HT1080 (cell line): ENCODE measurements around the gene OGFR. TPM values are rescaled to one million over a fixed set of nuclear protein-coding genes. Genes with fewer than 3 reads are reported as not detected.

Experiments
- DNase-seq: peaks from one replicate; pipeline ENCODE4 v3.0.0-alpha.2; 2015; ENCODE audit warnings: low read depth
- total RNA-seq: library from RNA; depleted of rRNA; stranded (reverse); fragments of >200 nt; shearing (Covaris generic); gene quantifications from 2 replicates; pipeline ENCODE4 v1.2.3, GENCODE V29; 2014

OGFR gene
- total RNA-seq, 1 experiment from 2014 or later, result 86.7 TPM

DNA sequence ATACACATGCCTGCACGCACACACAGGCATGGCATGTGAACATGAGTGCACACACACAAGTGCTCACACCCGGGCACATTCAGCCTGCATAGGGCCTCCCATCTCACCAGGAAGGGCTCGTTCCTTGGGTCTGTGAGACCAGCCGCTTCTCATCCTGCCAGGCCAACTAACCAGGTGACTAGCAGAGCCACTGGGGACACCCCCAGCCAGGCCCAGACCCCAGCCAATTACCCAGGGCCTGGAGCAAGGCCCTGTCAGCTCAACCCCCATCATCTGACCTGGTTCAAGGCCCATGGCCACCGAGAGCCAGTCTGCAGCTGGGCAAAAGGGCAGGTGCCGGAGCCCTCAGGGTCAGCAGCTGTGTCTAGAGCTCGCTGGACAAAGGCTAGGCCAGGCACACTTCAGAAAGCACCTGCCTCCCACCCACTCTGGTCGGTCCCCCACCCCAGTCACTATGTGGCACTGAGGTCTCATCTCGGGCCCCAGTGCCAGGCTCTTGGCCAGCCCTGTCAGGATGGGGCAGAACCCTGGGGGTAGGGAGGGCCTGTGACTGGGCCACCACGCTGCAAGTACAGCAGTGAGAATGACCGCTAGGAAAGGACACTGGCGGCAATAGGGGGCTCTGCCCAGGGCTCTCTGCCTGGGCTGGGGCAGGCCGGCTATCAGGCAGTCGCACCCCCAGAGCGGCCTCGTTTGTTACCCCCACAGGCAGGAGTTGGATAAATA is 35.1 kb upstream of the OGFR start:
- DNase-seq, result no peak

- no peak for DNase-seq
These were observed 34.3 kb upstream of the OGFR start for GRCh38 chr20:62770111-62770910.

DNA sequence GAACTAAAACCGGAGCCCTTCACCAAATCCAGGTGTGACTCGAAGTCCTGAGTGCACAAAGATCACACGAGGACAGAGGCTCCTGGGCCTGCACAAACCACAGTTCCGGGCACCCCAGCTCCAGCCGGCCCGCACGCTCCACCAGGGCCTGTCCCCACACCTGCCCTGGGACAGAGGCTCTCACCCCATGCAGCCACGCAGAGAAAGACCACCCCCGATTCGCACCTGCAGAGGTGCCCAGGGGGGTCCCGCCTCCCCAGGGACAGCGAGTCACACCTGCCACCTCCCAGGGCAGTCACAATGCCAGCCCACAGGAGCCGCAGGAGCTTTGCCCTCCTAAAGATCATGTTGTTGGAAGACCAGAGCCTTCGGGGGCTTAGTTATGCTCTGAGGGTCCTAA is 33.7 kb upstream of the OGFR start:
- no peak for DNase-seq

DNA sequence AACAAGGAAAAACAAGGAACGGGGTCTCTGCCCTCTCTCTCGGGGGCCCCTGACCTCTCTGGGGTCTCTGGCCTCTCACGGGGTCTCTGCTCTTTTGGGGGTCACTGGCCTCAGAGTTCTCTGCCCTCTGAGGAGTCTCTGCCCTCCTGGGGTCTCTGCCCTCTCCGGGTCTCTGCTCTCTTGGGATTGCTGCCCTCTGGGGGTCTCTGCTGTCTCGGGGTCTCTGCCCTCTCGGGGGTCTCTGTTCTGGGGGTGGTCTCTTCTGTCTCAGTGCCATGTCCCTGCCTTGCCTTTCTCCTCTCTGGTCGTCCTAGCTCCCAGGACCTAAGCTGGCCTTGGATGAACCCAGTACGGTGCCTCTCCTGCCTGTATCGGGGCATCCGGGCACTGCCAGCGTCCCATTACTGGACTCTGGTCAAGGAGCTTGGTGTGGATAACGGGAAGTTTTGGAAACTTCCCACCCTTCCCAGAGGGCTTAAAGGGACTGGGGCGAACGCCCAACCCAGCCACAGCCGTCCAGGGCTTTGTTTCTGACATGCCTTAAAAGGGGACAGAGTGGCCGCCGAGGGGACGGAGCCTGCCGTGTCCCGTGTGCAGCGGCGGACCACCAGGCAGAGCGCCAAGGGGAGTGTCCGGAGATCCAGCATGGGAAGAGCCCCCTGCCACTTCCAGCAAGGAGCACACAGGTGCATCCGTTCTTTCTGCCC is 33.1 kb upstream of the OGFR start:
- no peak for DNase-seq

DNA sequence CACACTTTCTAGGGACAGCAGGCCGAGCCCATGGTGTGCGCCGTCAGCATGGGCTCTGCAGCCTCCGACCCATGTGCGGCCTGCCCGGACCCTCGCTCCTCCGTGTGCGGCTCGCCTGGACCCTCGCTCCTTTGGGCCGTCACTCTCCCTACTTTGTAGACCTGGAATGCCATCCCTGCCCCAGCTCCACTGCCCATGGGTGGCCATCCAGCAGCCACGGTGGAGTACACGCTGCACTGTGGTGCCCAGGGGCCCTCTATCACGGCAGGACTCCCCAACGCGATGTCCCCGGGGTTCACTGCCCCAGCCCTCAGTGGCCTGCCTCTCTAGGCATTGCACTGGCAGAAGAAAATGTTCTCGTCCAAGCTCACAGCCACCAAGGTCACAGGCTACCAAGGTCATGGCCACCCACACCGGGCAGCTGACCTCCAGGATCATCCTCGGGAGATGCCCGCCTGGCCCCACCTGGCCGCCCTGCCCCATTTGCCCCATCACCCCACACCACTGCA is 32.5 kb upstream of the OGFR start:
- no peak for DNase-seq

DNA sequence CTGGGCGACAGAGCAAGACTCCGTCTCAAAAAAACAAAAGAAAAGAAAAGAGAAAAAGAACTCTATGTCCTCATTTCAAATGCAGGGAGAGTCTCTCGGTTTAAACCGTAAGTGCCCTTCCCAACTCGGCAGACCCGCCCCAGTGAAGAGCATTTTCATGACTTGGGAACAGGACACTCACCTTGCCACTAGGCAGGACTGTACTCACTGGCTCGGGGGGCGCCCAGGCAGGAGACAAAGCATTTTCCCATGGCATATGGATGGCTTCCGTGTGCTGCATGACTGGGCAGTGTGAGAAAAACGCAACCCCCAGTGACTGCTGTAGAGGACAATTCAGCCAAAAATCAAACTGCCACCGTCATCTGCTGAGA is 32.0 kb upstream of the OGFR start:
- no peak for DNase-seq

DNA sequence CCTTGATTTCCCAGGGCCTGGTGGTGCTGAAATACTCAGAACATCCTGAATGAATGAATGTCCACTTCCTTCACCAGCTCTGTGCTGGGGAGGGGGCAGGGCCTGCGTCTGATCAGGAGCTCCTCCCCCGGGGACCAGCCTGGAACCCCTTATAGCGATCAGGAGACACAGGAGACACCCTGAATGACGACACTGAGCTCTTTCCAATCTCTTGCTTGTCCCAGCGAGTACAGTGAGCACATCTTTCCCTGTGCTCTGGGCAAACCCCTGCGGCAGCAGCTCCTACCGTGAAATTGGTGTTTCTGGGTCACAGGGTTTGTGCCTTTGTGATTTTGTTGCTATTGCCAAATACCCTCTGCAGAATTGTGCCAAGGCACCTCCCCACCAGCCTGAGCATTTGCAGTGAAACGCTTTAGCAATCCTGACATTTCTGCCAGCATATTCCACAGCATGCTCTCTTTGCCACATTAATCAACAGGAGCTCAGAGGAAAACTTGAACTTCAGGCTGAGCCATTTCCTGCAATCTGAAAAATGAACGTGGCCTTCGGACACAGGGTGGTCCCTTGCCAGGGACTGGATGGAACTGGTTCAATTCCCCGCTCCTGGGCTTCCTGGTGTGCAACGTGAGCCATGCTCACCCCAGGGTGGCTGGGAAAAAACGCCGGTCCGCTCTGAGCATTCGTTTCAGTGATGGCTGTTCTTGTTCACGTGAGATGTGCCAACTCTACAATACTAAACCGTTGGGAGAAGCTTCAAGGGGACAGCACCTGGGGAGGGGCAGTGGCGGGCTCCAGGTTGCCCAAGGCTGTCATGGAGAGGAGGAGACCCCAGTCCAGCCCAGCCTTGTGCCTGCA is 31.4 kb upstream of the OGFR start:
- DNase-seq, result no peak

GRCh38 chr20:62773845-62774714 is 30.6 kb upstream of the OGFR start:
- no peak for DNase-seq

DNA sequence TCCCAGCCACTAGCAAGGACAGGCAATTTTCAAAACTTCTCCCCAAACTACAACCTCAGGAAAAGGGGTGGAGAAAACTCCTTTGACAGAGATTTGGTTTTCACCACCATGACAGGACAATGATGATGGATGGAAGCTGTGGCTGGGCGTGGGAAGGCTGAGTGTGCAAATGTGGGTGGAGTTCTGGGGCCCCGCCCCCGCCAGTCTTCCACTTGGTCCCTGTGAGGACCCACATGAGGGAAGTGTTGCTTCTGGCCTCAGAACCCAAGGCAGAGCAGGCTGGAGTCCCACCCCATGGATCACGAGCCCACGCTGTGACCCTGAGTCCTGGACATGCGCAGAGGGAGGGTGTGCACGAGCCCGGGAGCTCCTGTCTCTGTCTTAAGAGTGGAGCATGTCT is 29.9 kb upstream of the OGFR start:
- DNase-seq, result no peak

DNA sequence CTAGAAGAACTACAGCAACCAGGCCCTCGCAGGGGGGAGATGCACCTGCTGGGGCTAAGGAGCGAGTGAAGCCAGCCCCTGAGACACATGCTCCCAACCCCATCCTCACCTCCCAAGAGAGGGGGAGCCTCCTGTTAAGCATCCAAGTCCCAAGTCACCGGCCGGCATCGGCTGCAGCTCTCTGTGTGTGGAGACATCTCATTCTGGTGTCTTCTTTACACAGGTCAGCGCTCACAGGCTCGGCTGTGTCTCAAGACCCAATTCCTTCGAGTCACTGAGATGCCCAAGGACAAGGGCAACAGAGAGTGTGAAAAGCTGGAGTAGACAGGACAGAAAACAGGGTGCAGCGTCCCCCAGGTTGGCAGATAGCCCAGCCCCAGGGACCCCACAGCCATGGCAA is 29.4 kb upstream of the OGFR start:
- DNase-seq, result no peak

- no peak for DNase-seq
These were observed 28.5 kb upstream of the OGFR start for GRCh38 chr20:62776035-62776691.

DNA sequence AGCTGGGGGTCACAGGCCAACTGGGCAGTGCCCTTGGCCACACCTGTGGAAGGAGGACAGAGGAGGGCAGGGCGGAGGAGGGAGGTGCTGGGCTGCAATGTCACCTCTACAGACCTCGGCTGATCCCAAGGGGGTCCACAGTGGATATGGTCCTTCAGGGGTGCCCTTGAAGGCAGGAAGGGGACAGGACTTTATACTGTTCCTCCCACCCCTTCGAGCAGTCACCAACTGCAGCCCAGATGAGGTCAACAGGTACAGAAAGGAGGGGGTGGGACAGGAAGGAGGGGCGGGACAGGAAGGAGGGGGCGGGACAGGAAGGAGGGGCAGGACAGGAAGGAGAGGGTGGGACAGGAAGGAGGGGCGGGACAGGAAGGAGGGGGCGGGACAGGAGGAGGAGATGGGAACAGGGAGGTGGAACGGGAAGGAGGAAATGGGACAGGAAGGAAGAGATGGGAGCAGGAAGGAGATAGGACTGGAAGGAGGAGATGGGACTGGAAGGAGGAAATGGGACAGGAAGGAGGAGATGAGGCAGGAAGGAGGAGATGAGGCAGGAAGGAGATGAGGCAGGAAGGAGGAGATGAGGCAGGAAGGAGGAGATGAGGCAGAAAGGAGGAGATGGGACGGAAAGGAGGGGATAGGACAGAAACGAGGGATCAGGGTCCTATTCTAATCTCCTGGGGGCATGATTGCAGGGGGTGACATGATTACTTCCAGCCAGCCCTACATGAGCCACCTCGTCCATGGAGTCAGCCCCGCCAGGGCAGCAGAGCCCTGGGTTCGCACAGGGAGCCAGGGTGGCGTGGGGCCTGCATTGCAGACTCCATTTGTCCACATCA is 27.7 kb upstream of the OGFR start:
- no peak for DNase-seq

DNA sequence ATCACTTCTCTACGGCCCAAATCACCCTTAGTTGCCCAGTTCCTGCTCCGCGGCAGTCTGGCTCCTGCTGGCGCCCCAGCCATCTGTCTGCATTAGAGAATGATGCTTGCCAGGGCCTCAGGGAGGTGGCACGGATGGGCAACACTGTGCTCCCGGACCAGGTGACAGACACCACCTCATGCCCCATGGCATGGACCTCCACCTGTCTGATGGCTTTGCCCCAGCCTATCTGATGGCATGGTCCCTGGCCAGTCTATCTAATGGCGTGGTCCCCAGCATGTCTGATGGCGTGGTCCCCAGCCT is 27.2 kb upstream of the OGFR start:
- DNase-seq, result no peak

GRCh38 chr20:62778058-62778457 is 26.6 kb upstream of the OGFR start:
- no peak for DNase-seq

DNA sequence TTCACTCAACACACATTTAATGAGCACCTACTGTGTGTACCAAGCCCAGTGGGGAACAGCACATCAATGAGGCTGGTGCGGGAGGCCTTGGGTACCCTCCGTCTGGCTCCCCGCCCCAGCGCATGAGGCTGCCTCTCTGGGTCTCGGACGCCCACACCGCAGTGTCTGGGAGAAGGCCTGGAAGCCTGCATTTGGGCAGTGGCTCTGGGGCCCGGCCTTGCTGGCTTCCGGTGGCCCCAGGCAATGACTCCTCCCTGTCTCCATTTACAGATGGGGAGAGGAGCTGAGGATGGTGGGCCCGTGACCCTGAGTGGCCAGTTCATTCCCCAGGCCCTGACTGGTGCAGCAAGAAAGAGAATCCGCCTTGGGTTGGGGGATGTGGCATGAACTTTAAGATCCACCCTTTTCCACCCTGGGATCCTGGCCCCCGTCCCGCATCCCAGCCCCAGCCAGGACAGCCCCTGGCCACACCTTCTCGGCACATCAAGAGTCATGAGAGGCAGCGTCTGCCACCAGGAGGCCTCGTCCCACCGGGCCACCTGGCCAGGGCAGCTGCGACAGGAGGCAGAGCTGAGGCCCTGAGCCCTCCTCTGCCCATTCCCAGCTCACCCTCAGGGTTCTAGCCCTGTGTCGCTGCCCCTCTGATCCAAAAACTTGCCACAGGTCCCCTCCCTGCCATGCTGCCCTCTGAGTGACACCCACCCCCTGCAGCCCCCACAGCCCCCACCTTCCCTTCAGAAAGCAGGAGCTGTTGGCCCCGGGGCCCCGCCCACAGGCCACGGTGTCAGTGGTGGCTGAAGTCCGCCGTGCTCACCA is 25.8 kb upstream of the OGFR start:
- DNase-seq, result no peak

DNA sequence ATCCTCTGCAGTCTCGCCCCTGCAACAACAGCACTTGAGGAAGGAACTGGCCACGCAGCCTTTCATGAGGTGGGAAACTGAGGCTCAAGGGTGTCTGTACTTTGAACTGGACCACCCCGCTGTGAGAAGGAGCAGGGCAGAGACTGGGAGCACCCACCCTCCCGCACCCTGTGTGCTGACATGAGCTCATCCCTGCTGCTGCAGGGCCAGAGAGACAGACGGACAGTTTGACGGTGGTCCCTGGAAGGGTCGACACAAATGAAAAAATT is 25.3 kb upstream of the OGFR start:
- no peak for DNase-seq

DNA sequence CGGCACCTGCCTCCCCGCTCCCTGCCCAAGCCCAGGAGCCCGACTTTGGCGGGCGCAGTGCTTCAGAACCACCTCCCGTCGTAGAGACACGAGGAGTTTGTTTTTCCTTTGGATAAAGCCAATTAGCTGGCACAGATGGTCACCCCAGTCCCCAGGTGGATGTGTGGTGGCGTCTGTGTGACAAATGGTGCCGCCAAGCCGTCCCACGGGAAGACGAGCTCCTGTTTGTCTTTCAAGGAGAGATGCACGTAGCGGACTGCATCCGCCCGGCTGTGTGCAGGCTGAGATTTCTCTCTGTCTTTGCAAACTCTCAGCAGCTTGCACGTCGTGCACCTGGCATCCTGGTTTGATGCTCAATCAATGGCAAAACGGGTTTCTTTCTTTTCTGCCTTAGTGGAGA is 24.4 kb upstream of the OGFR start:
- DNase-seq, result no peak

DNA sequence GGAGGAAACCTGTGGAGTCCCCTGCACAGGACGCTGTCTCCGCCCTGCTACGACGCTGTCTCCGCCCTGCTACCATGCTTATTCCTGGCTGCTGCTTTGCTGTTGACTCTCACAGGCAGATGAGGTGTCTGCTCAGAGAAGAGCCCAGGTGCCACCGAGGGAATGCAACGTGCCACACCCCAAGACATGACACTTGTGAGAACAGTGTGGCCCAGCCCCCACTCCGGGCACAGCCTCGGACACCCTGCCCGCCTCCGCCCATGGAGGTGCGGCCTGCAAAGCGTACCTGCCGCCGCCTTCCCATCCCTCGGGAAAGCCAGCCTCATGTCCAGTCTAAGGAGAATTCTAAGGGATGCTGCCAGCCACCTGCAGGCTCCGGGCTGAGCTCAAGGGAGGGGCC is 23.9 kb upstream of the OGFR start:
- no peak for DNase-seq
